ENCODE results near the gene DNAJC15.

DNAJC15 gene

GRCh38 chr13:43126420-43126819, 103.0 kb downstream of the DNAJC15 start:
- no peaks in the 10 kb centered on the region for H3K9me2 ChIP-seq (replicated peaks; ENCODE audit: low read depth, low read length)
- no peaks in the 10 kb centered on the region for H3F3A ChIP-seq (ENCODE audit: low read depth)
- H3K79me2 ChIP-seq (ENCODE audit: insufficient read depth, low read length) = no peaks in the 10 kb centered on the region
- no peaks in the 10 kb centered on the region for H3K36me3 ChIP-seq (ENCODE audit: insufficient read depth, low read length)
- TF ChIP-seq EZH2phosphoT487 (IDR thresholded peaks at IDR 0.05; ENCODE audit: borderline replicate concordance) (no peak), CTCF (conservative IDR thresholded peaks at IDR 0.05; ENCODE audit: low read length) (no peak)
- no peak overlapping the region for H3K4me2 ChIP-seq (ENCODE audit: low read depth, low read length, poor library complexity, severe bottlenecking)
- H3K4me3 ChIP-seq (ENCODE audit: low read length, poor library complexity, severe bottlenecking) = no peak overlapping the region
- peaks cover 15% of the 10 kb centered on the region for H3K4me1 ChIP-seq (ENCODE audit: insufficient read depth, low read length, poor library complexity, severe bottlenecking)
- H3K27me3 ChIP-seq (ENCODE audit: insufficient read depth, low read length, poor library complexity, severe bottlenecking) = no peaks in the 10 kb centered on the region
- no peak overlapping the region for H3K9ac ChIP-seq (ENCODE audit: low read depth, low read length, poor library complexity, severe bottlenecking)
- H4K20me1 ChIP-seq (ENCODE audit: insufficient read depth, low read length, poor library complexity, severe bottlenecking) = no peaks in the 10 kb centered on the region
- no peaks in the 10 kb centered on the region for H3K9me3 ChIP-seq (ENCODE audit: insufficient read depth, low read depth, low read length)
- H2AFZ ChIP-seq (ENCODE audit: low read length) = no peak overlapping the region

- no peaks in the 10 kb centered on the region for H3F3A ChIP-seq (ENCODE audit: low read depth)
- no peaks in the 10 kb centered on the region for H3K36me3 ChIP-seq (ENCODE audit: insufficient read depth, low read length)
These were observed 103.9 kb downstream of the DNAJC15 start for GRCh38 chr13:43127103-43127798.

GRCh38 chr13:43127827-43128226, 104.4 kb downstream of the DNAJC15 start:
- H3K9ac ChIP-seq (ENCODE audit: low read depth, low read length, poor library complexity, severe bottlenecking) = no peak overlapping the region
- peak overlapping the region; percentile 67 for H3K4me2 ChIP-seq (ENCODE audit: low read depth, low read length, poor library complexity, severe bottlenecking)
- no peaks in the 10 kb centered on the region for H3K36me3 ChIP-seq (ENCODE audit: insufficient read depth, low read length)
- H3K79me2 ChIP-seq (ENCODE audit: insufficient read depth, low read length) = no peaks in the 10 kb centered on the region
- H3K4me1 ChIP-seq (ENCODE audit: insufficient read depth, low read length, poor library complexity, severe bottlenecking) = peaks cover 17% of the 10 kb centered on the region
- H3K9me3 ChIP-seq (ENCODE audit: insufficient read depth, low read depth, low read length) = no peaks in the 10 kb centered on the region
- peak overlapping the region; percentile 49 for H2AFZ ChIP-seq (ENCODE audit: low read length)
- no peaks in the 10 kb centered on the region for H3K27me3 ChIP-seq (ENCODE audit: insufficient read depth, low read length, poor library complexity, severe bottlenecking)
- TF ChIP-seq EZH2phosphoT487 (IDR thresholded peaks at IDR 0.05; ENCODE audit: borderline replicate concordance) = no peak
- TF ChIP-seq CTCF (conservative IDR thresholded peaks at IDR 0.05; ENCODE audit: low read length) = no peak
- no peaks in the 10 kb centered on the region for H3K9me2 ChIP-seq (replicated peaks; ENCODE audit: low read depth, low read length)
- H4K20me1 ChIP-seq (ENCODE audit: insufficient read depth, low read length, poor library complexity, severe bottlenecking) = no peaks in the 10 kb centered on the region
- H3F3A ChIP-seq (ENCODE audit: low read depth) = no peaks in the 10 kb centered on the region
- H3K4me3 ChIP-seq (ENCODE audit: low read length, poor library complexity, severe bottlenecking) = peak overlapping the region; percentile 46

More at GRCh38 chr13:43127103-43127798, 103.9 kb downstream of the DNAJC15 start:
- no peaks in the 10 kb centered on the region for H3K79me2 ChIP-seq (ENCODE audit: insufficient read depth, low read length)
- H3K9me3 ChIP-seq (ENCODE audit: insufficient read depth, low read depth, low read length) = no peaks in the 10 kb centered on the region
- H3K4me1 ChIP-seq (ENCODE audit: insufficient read depth, low read length, poor library complexity, severe bottlenecking) = peaks cover 15% of the 10 kb centered on the region
- H3K9ac ChIP-seq (ENCODE audit: low read depth, low read length, poor library complexity, severe bottlenecking) = no peak overlapping the region
- H4K20me1 ChIP-seq (ENCODE audit: insufficient read depth, low read length, poor library complexity, severe bottlenecking) = no peaks in the 10 kb centered on the region
- peak overlapping the region; percentile 49 for H2AFZ ChIP-seq (ENCODE audit: low read length)
- peak overlapping the region; percentile 67 for H3K4me2 ChIP-seq (ENCODE audit: low read depth, low read length, poor library complexity, severe bottlenecking)
- no peaks in the 10 kb centered on the region for H3K9me2 ChIP-seq (replicated peaks; ENCODE audit: low read depth, low read length)
- H3K27me3 ChIP-seq (ENCODE audit: insufficient read depth, low read length, poor library complexity, severe bottlenecking) = no peaks in the 10 kb centered on the region
- H3K4me3 ChIP-seq (ENCODE audit: low read length, poor library complexity, severe bottlenecking) = peak overlapping the region; percentile 46
- TF ChIP-seq CTCF (conservative IDR thresholded peaks at IDR 0.05; ENCODE audit: low read length) = no peak
- TF ChIP-seq EZH2phosphoT487 (IDR thresholded peaks at IDR 0.05; ENCODE audit: borderline replicate concordance) = no peak

All from Loucy (cell line).